Tibial nerve (tissue), 3 donors: ENCODE data around the gene KCNJ6.

Source experiments
- EP300 ChIP-seq, 2 donors: sonication (generic); formaldehyde crosslinking; IDR thresholded peaks; one replicate each; pipeline ENCODE4 v1.6.1; 2017; ENCODE audit warnings: antibody characterized with exemption in 2 of 2, mild to moderate bottlenecking in 1 of 2
- POLR2A ChIP-seq, 2 donors: fragments of 450-650 bp; IDR thresholded peaks; one replicate each; pipeline ENCODE4 v1.6.1; 2017; ENCODE audit warnings: antibody characterized with exemption in 2 of 2, mild to moderate bottlenecking in 2 of 2, moderate library complexity in 2 of 2

DNA sequence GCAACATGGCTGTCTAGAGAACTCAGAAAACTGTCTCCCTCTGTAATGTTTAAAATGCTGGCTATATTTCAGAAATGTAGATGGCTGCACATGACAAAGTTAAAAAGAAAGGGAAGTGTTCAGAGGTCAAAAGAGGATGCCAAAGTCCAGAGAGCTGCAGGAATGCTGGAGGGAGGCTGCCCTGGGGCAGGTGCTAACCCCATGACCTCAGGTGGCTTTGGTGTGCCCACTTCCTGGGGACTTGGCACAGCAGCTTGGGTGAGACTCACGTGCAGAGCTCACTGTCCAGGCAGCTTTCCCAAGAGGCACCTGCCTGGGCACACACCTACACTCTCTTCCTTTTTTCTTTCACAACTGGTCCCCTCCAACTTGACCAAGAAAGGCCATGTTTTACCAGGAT is 256.4 kb downstream of the KCNJ6 start:
- TF ChIP-seq POLR2A (IDR thresholded peaks at IDR 0.05): no peak
- no peak for TF ChIP-seq EP300 (IDR thresholded peaks at IDR 0.05)
